IMR-90 (cell line): ENCODE measurements around the gene KPTN. TPM values are rescaled to one million over a fixed set of nuclear protein-coding genes. Genes with fewer than 3 reads are reported as not detected.
"Not testable (repeated sequence)": the region's sequence is repeated elsewhere in the genome, so short reads cannot be mapped to it uniquely, and the experiment has no call there.

Experiments used
- ATAC-seq: fragments of 200-7000 bp; cut with Tn5 transposase; 2 replicates; pipeline ENCODE4 v1.9.1; 2020; ENCODE audit warnings: low read depth, mild to moderate bottlenecking, moderate library complexity
- BruUV-seq: library from RNA; stranded (reverse); fragments of 400-500 nt; replicated peaks from 2 replicates; lab custom pipeline; 2021; lab: Mats Ljungman, UMichigan
- CTCF ChIA-PET: fragments of 300-600 bp; formaldehyde crosslinking; extraction: SDS; loops from one replicate; lab custom pipeline; 2021; ENCODE audit warnings: antibody characterized with exemption; lab: Yijun Ruan, JAX
- POLR2A ChIA-PET: fragments of 300-600 bp; sonication (Branson Sonifier 250); formaldehyde crosslinking; loops from one replicate; lab custom pipeline; 2022; ENCODE audit warnings: antibody characterized with exemption; ENCODE audit not compliant: unreplicated experiment; lab: Charles Lee
- DNase-seq: peaks from one replicate; pipeline ENCODE4 v3.0.0; 2013
- H2AFZ ChIP-seq: replicated peaks from 2 replicates; pipeline ENCODE3; 2013; ENCODE audit warnings: low read length, mild to moderate bottlenecking; ENCODE audit not compliant: poor library complexity
- H2AK5ac ChIP-seq: 2 replicates; pipeline ENCODE4 v1.6.1; 2013; ENCODE audit warnings: low read depth, low read length, inconsistent platforms
- H2AK9ac ChIP-seq: replicated peaks from 2 replicates; pipeline ENCODE3; 2013; ENCODE audit warnings: mild to moderate bottlenecking, low read depth, low read length, moderate library complexity; ENCODE audit not compliant: poor library complexity
- H2BK120ac ChIP-seq: 2 replicates; pipeline ENCODE4 v1.6.1; 2013; ENCODE audit warnings: low read depth, low read length, inconsistent platforms
- H2BK15ac ChIP-seq: 3 replicates; pipeline ENCODE4 v1.6.1; 2013; ENCODE audit warnings: low read depth, low read length, inconsistent platforms
- H2BK20ac ChIP-seq: 2 replicates; pipeline ENCODE4 v1.6.1; 2013; ENCODE audit warnings: low read depth, mild to moderate bottlenecking, inconsistent platforms, low read length, moderate library complexity
- H2BK5ac ChIP-seq: 2 replicates; pipeline ENCODE4 v1.6.1; 2013; ENCODE audit warnings: mild to moderate bottlenecking, low read depth, low read length, inconsistent platforms; ENCODE audit not compliant: poor library complexity, severe bottlenecking
- H3K14ac ChIP-seq: replicated peaks from 2 replicates; pipeline ENCODE4 v1.6.1; 2013; ENCODE audit warnings: low read depth, low read length, inconsistent platforms
- H3K18ac ChIP-seq: 2 replicates; pipeline ENCODE4 v1.6.1; 2013; ENCODE audit warnings: low read depth, low read length, control low read depth
- H3K23ac ChIP-seq: 2 replicates; pipeline ENCODE4 v1.6.1; 2013; ENCODE audit warnings: low read depth, low read length, inconsistent platforms
- H3K27ac ChIP-seq: 2 replicates; pipeline ENCODE4 v1.5.1; 2013; ENCODE audit warnings: mild to moderate bottlenecking, control low read depth, low read length; ENCODE audit not compliant: insufficient read depth
- H3K27me3 ChIP-seq: 2 replicates; pipeline ENCODE4 v1.6.1; 2013; ENCODE audit warnings: low read length; ENCODE audit not compliant: control insufficient read depth, insufficient read depth
- H3K36me3 ChIP-seq: 2 replicates; pipeline ENCODE4 v1.6.1; 2013; ENCODE audit warnings: low read length, mixed read lengths; ENCODE audit not compliant: control insufficient read depth, insufficient read depth
- H3K4ac ChIP-seq: 2 replicates; pipeline ENCODE4 v1.6.1; 2013; ENCODE audit warnings: low read depth, low read length, inconsistent platforms
- H3K4me1 ChIP-seq: 2 replicates; pipeline ENCODE4 v1.6.1; 2013; ENCODE audit warnings: low read length, mixed read lengths; ENCODE audit not compliant: control insufficient read depth, insufficient read depth
- H3K4me2 ChIP-seq: 2 replicates; pipeline ENCODE4 v1.6.1; 2013; ENCODE audit warnings: low read depth, mild to moderate bottlenecking, control low read depth, low read length, moderate library complexity
- H3K4me3 ChIP-seq: 2 replicates; pipeline ENCODE4 v1.5.1; 2013; ENCODE audit warnings: low read depth, mild to moderate bottlenecking, control low read depth, low read length, moderate library complexity; ENCODE audit not compliant: insufficient read depth
- H3K56ac ChIP-seq: 2 replicates; pipeline ENCODE4 v1.6.1; 2013; ENCODE audit warnings: low read length, inconsistent platforms; ENCODE audit not compliant: insufficient read depth; ENCODE audit errors: extremely low read depth
- H3K79me1 ChIP-seq, 2 experiments: 2 replicates each; pipeline ENCODE4 v1.6.1; 2013; ENCODE audit warnings: low read length in 2 of 2, inconsistent platforms in 1 of 2, low read depth in 1 of 2
- H3K9ac ChIP-seq: 2 replicates; pipeline ENCODE4 v1.6.1; 2013; ENCODE audit warnings: low read depth, low read length, control low read depth
- H3K9me1 ChIP-seq: 2 replicates; pipeline ENCODE4 v1.6.1; 2013; ENCODE audit warnings: low read length, inconsistent platforms; ENCODE audit not compliant: insufficient read depth
- H3K9me3 ChIP-seq: 2 replicates; pipeline ENCODE4 v1.6.1; 2013; ENCODE audit warnings: low read length; ENCODE audit not compliant: control insufficient read depth, insufficient read depth
- H4K20me1 ChIP-seq: 2 replicates; pipeline ENCODE4 v1.6.1; 2013; ENCODE audit warnings: low read length, inconsistent platforms; ENCODE audit not compliant: insufficient read depth
- H4K5ac ChIP-seq: 2 replicates; pipeline ENCODE4 v1.6.1; 2013; ENCODE audit warnings: mild to moderate bottlenecking, low read depth, low read length, control low read depth
- H4K8ac ChIP-seq, 2 experiments: 2 replicates each; pipeline ENCODE4 v1.6.1; 2013; ENCODE audit warnings: low read depth in 2 of 2, low read length in 2 of 2, control low read depth in 1 of 2, inconsistent platforms in 1 of 2
- H4K91ac ChIP-seq: 2 replicates; pipeline ENCODE4 v1.6.1; 2013; ENCODE audit warnings: low read depth, low read length, inconsistent platforms; ENCODE audit not compliant: insufficient read depth
- WGBS, 2 experiments: methylation state at CpG; one replicate each; pipeline versions ENCODE4 v1.1.5 to v1.1.7; 2013; ENCODE audit warnings: missing lambda C conversion rate in 2 of 2; ENCODE audit not compliant: insufficient read length in 1 of 2; ENCODE audit errors: extremely low coverage in 2 of 2; 5-methylcytosine and 5-hydroxymethylcytosine counted together
- dilution Hi-C: fragments of 300-500 bp; cut with HindIII; formaldehyde crosslinking; loops from one replicate; pipeline ENCODE4 v1.14.3; 2018; ENCODE audit warnings: low sequenced_read_pairs; ENCODE audit not compliant: unreplicated experiment
- in situ Hi-C: fragments of 300-500 bp; cut with MboI; formaldehyde crosslinking; loops from 3 replicates; pipeline ENCODE4 v1.14.3; 2019; ENCODE audit warnings: low sequenced_read_pairs, inconsistent platforms, mixed read lengths
- intact Hi-C: fragments of 100-400 bp; cut with micrococcal nuclease; formaldehyde crosslinking; loops from 2 replicates; pipeline ENCODE4 v1.10.0; 2022
- polyA plus RNA-seq, 3 experiments: library from polyadenylated mRNA; depleted of rRNA; stranded (reverse); fragments of >200 nt; gene quantifications; 2 replicates each; pipeline ENCODE4 v1.2.3, GENCODE V29; 2012; ENCODE audit warnings: low replicate concordance in 1 of 3
- total RNA-seq: library from RNA; depleted of rRNA; stranded (reverse); fragments of >200 nt; gene quantifications from 2 replicates; pipeline ENCODE4 v1.2.3, GENCODE V29; 2012

KPTN gene
- total and polyA plus RNA-seq, 2 of the 4 experiments (the other 2 are of a cell fraction) = 4.1 to 15.4 TPM

DNA sequence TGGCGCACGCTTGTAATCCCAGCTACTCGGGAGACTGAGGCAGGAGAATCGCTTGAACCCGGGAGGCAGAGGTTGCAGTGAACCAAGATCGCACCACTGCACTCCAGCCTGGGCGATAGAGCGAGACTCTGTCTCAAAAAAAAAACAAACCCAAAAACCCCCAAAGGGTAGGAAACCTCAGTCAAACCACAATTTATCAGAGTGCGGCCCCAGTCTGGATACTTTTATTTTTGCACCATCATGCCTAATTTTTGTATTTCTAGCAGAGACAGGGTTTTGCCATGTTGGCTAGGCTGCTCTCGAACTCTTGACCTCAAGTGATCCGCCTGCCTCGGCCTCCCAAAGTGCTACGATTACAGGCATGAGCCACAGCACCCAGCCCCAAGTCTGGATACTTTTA lies 2.2 kb upstream of the KPTN start:
- H3K56ac ChIP-seq, H3K4me2 ChIP-seq, H2AK9ac ChIP-seq, H3K9me1 ChIP-seq, H3K4me1 ChIP-seq, H2BK5ac ChIP-seq, in situ Hi-C loops, H3K9me3 ChIP-seq, intact Hi-C loops, H3K23ac ChIP-seq, H3K4ac ChIP-seq, BruUV-seq, ATAC-seq, H2BK15ac ChIP-seq, H3K4me3 ChIP-seq, H2BK20ac ChIP-seq, H4K20me1 ChIP-seq, H2BK120ac ChIP-seq, H3K18ac ChIP-seq, H2AK5ac ChIP-seq, dilution Hi-C loops, DNase-seq, H3K27ac ChIP-seq, POLR2A ChIA-PET, H4K91ac ChIP-seq, H2AFZ ChIP-seq, H4K5ac ChIP-seq, H3K14ac ChIP-seq, H4K8ac ChIP-seq, H3K27me3 ChIP-seq, CTCF ChIA-PET, H3K9ac ChIP-seq: not testable (repeated sequence)
- WGBS, 2 experiments = 90% methylated on average over 7 of the region's 13 CpGs; no CpG with 5 or more reads in 1 of the 2 experiments
- H3K36me3 ChIP-seq = peaks cover 28% of the 10 kb centered on the region
- H3K79me1 ChIP-seq = peaks cover 0 to 24% of the 10 kb centered on the region in 2 experiments; a peak in 2 of 4 replicates
